HepG2 (cell line): Measurements from ENCODE around the gene MED22. TPM values are rescaled to one million over a fixed set of nuclear protein-coding genes. Genes with fewer than 3 reads are reported as not detected.
A peak's percentile ranks its signal among the peaks of the same experiment; 100 is the strongest.

Experiments
- BATF2 ChIP-seq: sonication (generic); formaldehyde crosslinking; IDR thresholded peaks from 2 replicates; pipeline ENCODE4 v1.8.0; 2022; ENCODE audit warnings: mild to moderate bottlenecking, missing genetic modification reagents, moderate library complexity
- CAMTA2 ChIP-seq: sonication (generic); formaldehyde crosslinking; IDR thresholded peaks from 2 replicates; pipeline ENCODE4 v1.4.0; 2020; ENCODE audit warnings: mild to moderate bottlenecking, missing genetic modification reagents, borderline replicate concordance
- GABPA ChIP-seq, 2 experiments: IDR thresholded peaks; 2 replicates each; pipeline ENCODE4 v1.6.1; 2011 to 2016; ENCODE audit warnings: low read depth in 2 of 2, low read length in 1 of 2, missing biosample characterization in 1 of 2, missing genetic modification characterization in 1 of 2
- HIVEP1 ChIP-seq: sonication (generic); formaldehyde crosslinking; IDR thresholded peaks from 2 replicates; pipeline ENCODE4 v1.4.0; 2020; ENCODE audit warnings: mild to moderate bottlenecking, missing genetic modification reagents
- HOXA3 ChIP-seq: sonication (generic); formaldehyde crosslinking; IDR thresholded peaks from 2 replicates; pipeline ENCODE4 v1.5.0; 2020; ENCODE audit warnings: missing genetic modification reagents
- IRF9 ChIP-seq: sonication (generic); formaldehyde crosslinking; IDR thresholded peaks from 2 replicates; pipeline ENCODE4 v1.8.0; 2022; ENCODE audit warnings: missing genetic modification reagents, mild to moderate bottlenecking, borderline replicate concordance
- KAT8 ChIP-seq: IDR thresholded peaks from 2 replicates; pipeline ENCODE4 v1.6.1; 2016; ENCODE audit warnings: missing genetic modification reagents, missing compliant biosample characterization
- REST ChIP-seq, 2 experiments: IDR thresholded peaks; 2 replicates each; pipeline ENCODE4 v1.6.1; 2011 to 2012; ENCODE audit warnings: low read length in 2 of 2, borderline replicate concordance in 1 of 2, low read depth in 1 of 2, mild to moderate bottlenecking in 1 of 2, moderate library complexity in 1 of 2
- SKI ChIP-seq: fragments of 450-650 bp; IDR thresholded peaks from one replicate; pipeline ENCODE4 v1.6.1; 2018; ENCODE audit warnings: mild to moderate bottlenecking; ENCODE audit not compliant: partially characterized antibody
- SMARCC2 ChIP-seq: fragments of 450-650 bp; IDR thresholded peaks from 2 replicates; pipeline ENCODE4 v1.6.1; 2017; ENCODE audit warnings: antibody characterized with exemption, mild to moderate bottlenecking
- SUZ12 ChIP-seq: fragments of 150-350 bp; IDR thresholded peaks from 2 replicates; pipeline ENCODE4 v1.6.1; 2014; ENCODE audit warnings: low read depth, low read length
- TARDBP ChIP-seq: sonication (generic); formaldehyde crosslinking; IDR thresholded peaks from 2 replicates; pipeline ENCODE4 v1.8.0; 2022; ENCODE audit warnings: mild to moderate bottlenecking, missing genetic modification reagents
- TFDP1 ChIP-seq: IDR thresholded peaks from 2 replicates; pipeline ENCODE4 v1.6.1; 2016; ENCODE audit warnings: missing compliant biosample characterization, missing genetic modification reagents, borderline replicate concordance
- ZFP37 ChIP-seq: sonication (generic); formaldehyde crosslinking; IDR thresholded peaks from 2 replicates; pipeline ENCODE4 v1.4.0; 2020; ENCODE audit warnings: missing genetic modification reagents, borderline replicate concordance
- ZNF121 ChIP-seq: sonication (generic); formaldehyde crosslinking; IDR thresholded peaks from 2 replicates; pipeline ENCODE4 v1.5.0; 2020; ENCODE audit warnings: mild to moderate bottlenecking, missing genetic modification reagents
- ZNF570 ChIP-seq: sonication (generic); formaldehyde crosslinking; IDR thresholded peaks from 2 replicates; pipeline ENCODE4 v1.4.0; 2020; ENCODE audit warnings: mild to moderate bottlenecking, missing genetic modification reagents, borderline replicate concordance
- ZNF687 ChIP-seq: sonication (generic); formaldehyde crosslinking; IDR thresholded peaks from 2 replicates; pipeline ENCODE4 v1.5.1; 2020; ENCODE audit warnings: mild to moderate bottlenecking, missing genetic modification reagents, moderate library complexity
- polyA plus RNA-seq, 8 experiments: library from polyadenylated mRNA; depleted of rRNA in 3 of 8; stranded (reverse) in 7 of 8; unstranded in 1 of 8; fragments of >200 nt; fragmentation: Illumina TruSeq in 4 of 8; extraction: Trizol in 4 of 8; gene quantifications; 2 replicates each; pipeline versions ENCODE4 v1.2.1 to v1.2.3, GENCODE V29; 2011 to 2016; ENCODE audit warnings: low read depth in 4 of 8, missing spikeins in 1 of 8, mixed read lengths in 1 of 8; ENCODE audit not compliant: insufficient read depth in 1 of 8
- total RNA-seq, 5 experiments: library from RNA; depleted of rRNA; stranded (reverse); fragments of >200 nt; fragmentation: Illumina TruSeq; extraction: Trizol; gene quantifications; 2 replicates each; pipeline ENCODE4 v1.2.3, GENCODE V29; 2016; ENCODE audit warnings: low read depth in 1 of 5

MED22 gene
- total and polyA plus RNA-seq, 2 of the 13 experiments (the other 11 are each of a cell fraction or from before 2014, with no cell fraction given) = 15.8 to 22.1 TPM

- TF ChIP-seq ZNF687 (CRISPR knock-in tag) = peak; percentile 83
- no peak; the same call in 1 of the 2 replicates for TF ChIP-seq TARDBP (CRISPR knock-in tag)
- TF ChIP-seq TFDP1 (CRISPR knock-in tag) = peak; percentile 58; the same call in 1 of the 2 replicates
- no peak for TF ChIP-seq GABPA (IDR thresholded peaks at IDR 0.05; ENCODE audit: low read depth, low read length)
- peak; percentile 80 for TF ChIP-seq GABPA (CRISPR knock-in tag; IDR thresholded peaks at IDR 0.05; ENCODE audit: low read depth)
- TF ChIP-seq IRF9 (CRISPR knock-in tag) = peak; percentile 68; the same call in 1 of the 2 replicates
- TF ChIP-seq HOXA3 = peak; percentile 67; the same call in 1 of the 2 replicates
- no peak for TF ChIP-seq ZNF570 (CRISPR knock-in tag)
- TF ChIP-seq CAMTA2 (CRISPR knock-in tag) = peak; percentile 91
- peak; percentile 28; the same call in 1 of the 2 replicates for TF ChIP-seq SUZ12
- peak; percentile 22 for TF ChIP-seq SKI
- no peak for TF ChIP-seq SMARCC2
- 0 out of 2 replicates have a peak, but pooled peaks have one; percentile 40 for TF ChIP-seq ZFP37 (CRISPR knock-in tag)
- 0 out of 2 replicates have a peak, but pooled peaks have one; percentile 23 for TF ChIP-seq ZNF121 (CRISPR knock-in tag)
- TF ChIP-seq REST (IDR thresholded peaks at IDR 0.05; ENCODE audit: borderline replicate concordance in 1 of 2, low read depth in 1 of 2, low read length in 2 of 2) = peak in 1 of 2 experiments; percentile 62; a peak in 2 of 4 replicates
- TF ChIP-seq BATF2 (CRISPR knock-in tag) = peak; percentile 50; the same call in 1 of the 2 replicates
- peak; percentile 91 for TF ChIP-seq HIVEP1
- TF ChIP-seq KAT8 (CRISPR knock-in tag) = peak; percentile 92
Observed at GRCh38 chr9:133347985-133348717, at the start of gene MED22, which contains the start of gene RPL7A (continued).
